NT2/D1 (cell line): ENCODE results near the gene PSMA2.

Source experiments
- DNase-seq: peaks from one replicate; pipeline ENCODE4 v3.0.0-alpha.2; 2011; ENCODE audit warnings: low read depth, low spot score
- H3K27me3 ChIP-seq: 2 replicates; pipeline ENCODE4 v1.6.0; 2011; ENCODE audit warnings: mild to moderate bottlenecking; ENCODE audit not compliant: insufficient read length, insufficient read depth
- H3K36me3 ChIP-seq: 2 replicates; pipeline ENCODE4 v1.6.1; 2011; ENCODE audit warnings: mild to moderate bottlenecking, low read length, mixed read lengths; ENCODE audit not compliant: insufficient read depth, insufficient read length
- H3K4me1 ChIP-seq: 2 replicates; pipeline ENCODE4 v1.5.1; 2011; ENCODE audit not compliant: insufficient read depth, insufficient read length
- H3K4me3 ChIP-seq: 2 replicates; pipeline ENCODE4 v1.5.1; 2011; ENCODE audit warnings: low read depth; ENCODE audit not compliant: insufficient read length
- H3K9ac ChIP-seq: 2 replicates; pipeline ENCODE4 v1.6.0; 2011; ENCODE audit warnings: low read depth; ENCODE audit not compliant: insufficient read length
- H3K9me3 ChIP-seq: 2 replicates; pipeline ENCODE4 v1.5.1; 2011; ENCODE audit warnings: mild to moderate bottlenecking, low read length; ENCODE audit not compliant: insufficient read depth
- SUZ12 ChIP-seq: IDR thresholded peaks from 2 replicates; pipeline ENCODE4 v1.6.1; 2011; ENCODE audit not compliant: insufficient read length, insufficient read depth; ENCODE audit errors: extremely low read depth
- YY1 ChIP-seq: IDR thresholded peaks from 2 replicates; pipeline ENCODE4 v1.6.1; 2011; ENCODE audit not compliant: insufficient read length, insufficient read depth
- ZNF274 ChIP-seq: IDR thresholded peaks from 2 replicates; pipeline ENCODE4 v1.6.1; 2011; ENCODE audit warnings: mild to moderate bottlenecking, low read depth, low read length

PSMA2 gene

GRCh38 chr7:42931834-42932651 is at the start of gene PSMA2, which contains the start of gene MRPL32:
TSS of gene PSMA2 (minus strand) at chr7:42932174. CDS start at chr7:42932158, 16 bp downstream.
TSS of gene MRPL32 (plus strand) at chr7:42932376. CDS start at chr7:42932387, 11 bp downstream.
- no peaks in the 10 kb centered on the region for H3K27me3 ChIP-seq
- H3K4me1 ChIP-seq, result peaks cover 2% of the 10 kb centered on the region
- TF ChIP-seq YY1 (peak; percentile 87), SUZ12 (no peak)
- DNase-seq, result peak; percentile 98
- H3K36me3 ChIP-seq, result peaks cover 39% of the 10 kb centered on the region
- H3K9me3 ChIP-seq, result no peaks in the 10 kb centered on the region
- H3K4me3 ChIP-seq, result peak within 1 kb of the TSS; percentile 96
- H3K9ac ChIP-seq, result peak within 1 kb of the TSS; percentile 97

- Histone ChIP-seq H3K27me3 (no peaks in the 10 kb centered on the region), H3K9ac (no peak overlapping the region), H3K36me3 (no peaks in the 10 kb centered on the region), H3K4me3 (no peak overlapping the region), H3K4me1 (no peaks in the 10 kb centered on the region), H3K9me3 (peaks cover 29% of the 10 kb centered on the region)
- no peak for DNase-seq
- TF ChIP-seq SUZ12 (no peak), ZNF274 (no peak), YY1 (no peak)
Measured at GRCh38 chr7:42981601-42982000, 49.6 kb upstream of the PSMA2 start.

GRCh38 chr7:42980514-42980913 is 48.5 kb upstream of the PSMA2 start:
- Histone ChIP-seq H3K9ac (no peak overlapping the region), H3K9me3 (peaks cover 29% of the 10 kb centered on the region), H3K4me1 (no peaks in the 10 kb centered on the region), H3K4me3 (no peak overlapping the region), H3K27me3 (no peaks in the 10 kb centered on the region), H3K36me3 (no peaks in the 10 kb centered on the region)
- TF ChIP-seq YY1 (no peak), ZNF274 (no peak), SUZ12 (no peak)
- no peak for DNase-seq

- Histone ChIP-seq H3K9ac (no peak overlapping the region), H3K9me3 (peaks cover 29% of the 10 kb centered on the region), H3K4me1 (no peaks in the 10 kb centered on the region), H3K4me3 (no peak overlapping the region), H3K27me3 (no peaks in the 10 kb centered on the region), H3K36me3 (no peaks in the 10 kb centered on the region)
- no peak for DNase-seq
- no peak for TF ChIP-seq ZNF274
- TF ChIP-seq SUZ12, result no peak
- no peak for TF ChIP-seq YY1
Measured at GRCh38 chr7:42980084-42980483, 48.1 kb upstream of the PSMA2 start.

GRCh38 chr7:42978496-42978895 is 46.5 kb upstream of the PSMA2 start:
- no peak for DNase-seq
- H3K36me3 ChIP-seq, result no peaks in the 10 kb centered on the region
- H3K4me3 ChIP-seq, result no peak overlapping the region
- H3K9me3 ChIP-seq, result peaks cover 13% of the 10 kb centered on the region
- no peak for TF ChIP-seq YY1
- no peak for TF ChIP-seq ZNF274
- no peak for TF ChIP-seq SUZ12
- H3K9ac ChIP-seq, result no peak overlapping the region
- H3K4me1 ChIP-seq, result no peaks in the 10 kb centered on the region
- no peaks in the 10 kb centered on the region for H3K27me3 ChIP-seq

GRCh38 chr7:42976371-42976770 is 44.4 kb upstream of the PSMA2 start:
- no peak for TF ChIP-seq ZNF274
- TF ChIP-seq SUZ12, result no peak
- TF ChIP-seq YY1, result no peak
- H3K4me3 ChIP-seq, result no peak overlapping the region
- H3K36me3 ChIP-seq, result no peaks in the 10 kb centered on the region
- no peaks in the 10 kb centered on the region for H3K27me3 ChIP-seq
- H3K9ac ChIP-seq, result no peak overlapping the region
- DNase-seq, result no peak
- no peaks in the 10 kb centered on the region for H3K4me1 ChIP-seq
- peaks cover 15% of the 10 kb centered on the region; the same call in 1 of the 2 replicates for H3K9me3 ChIP-seq

GRCh38 chr7:42972699-42973500 is 40.9 kb upstream of the PSMA2 start:
- no peaks in the 10 kb centered on the region for H3K27me3 ChIP-seq
- DNase-seq, result no peak
- H3K4me1 ChIP-seq, result no peaks in the 10 kb centered on the region
- H3K36me3 ChIP-seq, result no peaks in the 10 kb centered on the region
- H3K4me3 ChIP-seq, result no peak overlapping the region
- H3K9ac ChIP-seq, result no peak overlapping the region
- H3K9me3 ChIP-seq, result peaks cover 6% of the 10 kb centered on the region; the same call in 1 of the 2 replicates
- TF ChIP-seq SUZ12 (no peak), ZNF274 (no peak)
